PC-3 (cell line): ENCODE measurements around the gene SMC6. TPM values are rescaled to one million over a fixed set of nuclear protein-coding genes. Genes with fewer than 3 reads are reported as not detected.
A peak's percentile ranks its signal among the peaks of the same experiment; 100 is the strongest.

ENCODE experiments used
- ATAC-seq: fragments of 200-7000 bp; cut with Tn5 transposase; 2 replicates; pipeline ENCODE4 v1.9.1; 2020; ENCODE audit warnings: mild to moderate bottlenecking, moderate library complexity
- BruUV-seq: library from RNA; stranded (reverse); fragments of 400-500 nt; replicated peaks from 2 replicates; lab custom pipeline; 2021; lab: Mats Ljungman, UMichigan
- CTCF ChIA-PET: fragments of 300-600 bp; sonication (Branson Sonifier 250); formaldehyde crosslinking; loops from one replicate; lab custom pipeline; 2022; ENCODE audit warnings: antibody characterized with exemption; lab: Charles Lee
- POLR2A ChIA-PET: fragments of 300-600 bp; sonication (Branson Sonifier 250); formaldehyde crosslinking; loops from one replicate; lab custom pipeline; 2022; ENCODE audit warnings: antibody characterized with exemption; ENCODE audit not compliant: unreplicated experiment; lab: Charles Lee
- DNase-seq: peaks from one replicate; pipeline ENCODE4 v3.0.0-alpha.2; 2015
- H2AFZ ChIP-seq: fragments of 300-600 bp; sonication (generic); 2 replicates; pipeline ENCODE4 v1.6.0; 2016; ENCODE audit warnings: antibody characterized with exemption, low read length
- H3F3A ChIP-seq: fragments of 300-600 bp; sonication (generic); one replicate; pipeline ENCODE4 v1.6.0; 2017; ENCODE audit warnings: antibody characterized with exemption, low read length, control low read depth, mild to moderate bottlenecking; ENCODE audit not compliant: unreplicated experiment
- H3K27ac ChIP-seq: fragments of 300-600 bp; sonication (generic); 2 replicates; pipeline ENCODE4 v1.5.1; 2016; ENCODE audit warnings: mild to moderate bottlenecking, low read length
- H3K27me3 ChIP-seq: fragments of 300-600 bp; sonication (generic); 2 replicates; pipeline ENCODE4 v1.6.1; 2016; ENCODE audit warnings: low read length, mixed read lengths
- H3K36me3 ChIP-seq: fragments of 300-600 bp; sonication (generic); 2 replicates; pipeline ENCODE4 v1.6.1; 2016; ENCODE audit warnings: low read depth, mixed run types, low read length, mixed read lengths
- H3K4me1 ChIP-seq: fragments of 300-600 bp; sonication (generic); 2 replicates; pipeline ENCODE4 v1.5.1; 2016; ENCODE audit warnings: low read length; ENCODE audit not compliant: insufficient read depth
- H3K4me2 ChIP-seq: fragments of 300-600 bp; sonication (generic); 2 replicates; pipeline ENCODE4 v1.6.0; 2016; ENCODE audit warnings: low read length
- H3K4me3 ChIP-seq: fragments of 300-600 bp; sonication (generic); 2 replicates; pipeline ENCODE4 v1.5.1; 2016; ENCODE audit warnings: mild to moderate bottlenecking, low read length, mixed read lengths
- H3K79me2 ChIP-seq: fragments of 300-600 bp; sonication (generic); 2 replicates; pipeline ENCODE4 v1.6.1; 2017; ENCODE audit warnings: low read length, mixed read lengths
- H3K9ac ChIP-seq: fragments of 300-600 bp; sonication (generic); 2 replicates; pipeline ENCODE4 v1.6.0; 2016; ENCODE audit warnings: mild to moderate bottlenecking, low read length
- H3K9me2 ChIP-seq: fragments of 300-600 bp; sonication (generic); replicated peaks from 2 replicates; pipeline ENCODE4 v1.6.1; 2016; ENCODE audit warnings: mixed run types, low read length, mixed read lengths
- H3K9me3 ChIP-seq: fragments of 300-600 bp; sonication (generic); 2 replicates; pipeline ENCODE4 v1.6.1; 2016; ENCODE audit warnings: low read length, mixed read lengths
- H4K20me1 ChIP-seq: fragments of 300-600 bp; sonication (generic); 2 replicates; pipeline ENCODE4 v1.6.1; 2016; ENCODE audit warnings: low read length, mixed read lengths
- CTCF ChIP-seq: fragments of 300-600 bp; sonication (generic); conservative IDR thresholded peaks from 2 replicates; pipeline ENCODE4 v1.5.1; 2017; ENCODE audit warnings: antibody characterized with exemption, low read depth, mild to moderate bottlenecking, low read length
- EZH2 ChIP-seq: fragments of 300-600 bp; sonication (generic); IDR thresholded peaks from one replicate; pipeline ENCODE4 v1.6.1; 2017; ENCODE audit warnings: antibody characterized with exemption, mild to moderate bottlenecking, low read length; ENCODE audit not compliant: unreplicated experiment
- EZH2phosphoT487 ChIP-seq: fragments of 300-600 bp; sonication (generic); IDR thresholded peaks from 2 replicates; pipeline ENCODE4 v1.6.1; 2018; ENCODE audit warnings: mild to moderate bottlenecking, antibody characterized with exemption, low read length, borderline replicate concordance
- intact Hi-C: fragments of 100-400 bp; cut with micrococcal nuclease; formaldehyde crosslinking; loops from 2 replicates; pipeline ENCODE4 v1.9.0; 2023
- total RNA-seq: library from RNA; depleted of rRNA; stranded (reverse); fragments of >200 nt; gene quantifications from 2 replicates; pipeline ENCODE4 v1.2.3, GENCODE V29; 2014

The SMC6 gene
- total RNA-seq, 1 experiment from 2014 or later, result 15.6 TPM

DNA sequence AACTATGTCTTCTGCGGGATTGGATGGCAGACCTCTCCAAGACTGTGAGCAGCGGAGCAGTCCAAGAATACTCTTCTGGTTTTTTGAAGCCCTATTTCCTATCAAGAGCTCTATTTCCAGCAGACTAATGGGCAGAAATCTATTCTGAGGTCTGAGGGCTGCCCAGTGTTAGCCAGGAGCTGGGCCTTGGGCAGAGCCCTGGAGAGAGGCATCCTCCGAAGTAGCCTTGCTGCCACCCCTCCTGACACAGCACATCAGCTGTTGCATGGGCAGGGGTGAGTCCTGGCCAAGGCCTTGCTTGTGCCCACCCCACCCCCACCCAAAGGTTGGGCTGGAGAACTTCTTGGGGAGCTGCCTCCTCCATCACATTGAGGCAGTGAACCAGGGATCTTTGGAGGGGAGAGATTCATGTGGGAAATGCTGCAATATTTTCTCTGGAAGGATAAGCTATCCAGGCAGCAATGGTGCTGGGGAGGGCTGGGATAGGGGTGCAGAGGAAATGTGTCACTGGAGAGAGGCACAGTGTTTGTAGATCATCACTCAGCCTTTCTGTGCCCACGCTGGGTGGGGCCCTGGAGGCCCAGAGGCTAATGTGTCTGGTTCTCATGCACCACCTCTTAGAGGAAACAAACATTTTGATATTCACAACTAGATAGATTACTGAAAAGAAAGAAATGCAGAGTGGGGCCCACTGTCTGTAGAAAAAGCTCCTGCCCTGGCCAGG, 108.5 kb downstream of the SMC6 start:
- H3K27me3 ChIP-seq, result no peaks in the 10 kb centered on the region
- H3K9ac ChIP-seq, result no peak overlapping the region
- H3K4me3 ChIP-seq, result no peak overlapping the region
- BruUV-seq, result no TSS peak
- intact Hi-C loops, result no loop called here
- no peaks in the 10 kb centered on the region for H3K36me3 ChIP-seq
- no peak for DNase-seq
- H3K79me2 ChIP-seq, result no peaks in the 10 kb centered on the region
- TF ChIP-seq EZH2phosphoT487 (no peak), CTCF (no peak), EZH2 (no peak)
- no peaks in the 10 kb centered on the region for H3K9me3 ChIP-seq
- H2AFZ ChIP-seq, result no peak overlapping the region
- H3K27ac ChIP-seq, result no peak overlapping the region
- H3K9me2 ChIP-seq, result no peaks in the 10 kb centered on the region
- H3K4me2 ChIP-seq, result no peak overlapping the region
- peaks cover 18% of the 10 kb centered on the region for H3K4me1 ChIP-seq
- ATAC-seq, result no peak
- CTCF ChIA-PET, result interaction anchor here (0.7 to 2.9 kb wide), 2 partner anchors 10 to 26 kb away, joined by 3 to 43 read pairs; no protein-coding TSS in a partner anchor
- H3F3A ChIP-seq, result no peaks in the 10 kb centered on the region
- POLR2A ChIA-PET, result no interaction called here
- no peaks in the 10 kb centered on the region for H4K20me1 ChIP-seq

DNA sequence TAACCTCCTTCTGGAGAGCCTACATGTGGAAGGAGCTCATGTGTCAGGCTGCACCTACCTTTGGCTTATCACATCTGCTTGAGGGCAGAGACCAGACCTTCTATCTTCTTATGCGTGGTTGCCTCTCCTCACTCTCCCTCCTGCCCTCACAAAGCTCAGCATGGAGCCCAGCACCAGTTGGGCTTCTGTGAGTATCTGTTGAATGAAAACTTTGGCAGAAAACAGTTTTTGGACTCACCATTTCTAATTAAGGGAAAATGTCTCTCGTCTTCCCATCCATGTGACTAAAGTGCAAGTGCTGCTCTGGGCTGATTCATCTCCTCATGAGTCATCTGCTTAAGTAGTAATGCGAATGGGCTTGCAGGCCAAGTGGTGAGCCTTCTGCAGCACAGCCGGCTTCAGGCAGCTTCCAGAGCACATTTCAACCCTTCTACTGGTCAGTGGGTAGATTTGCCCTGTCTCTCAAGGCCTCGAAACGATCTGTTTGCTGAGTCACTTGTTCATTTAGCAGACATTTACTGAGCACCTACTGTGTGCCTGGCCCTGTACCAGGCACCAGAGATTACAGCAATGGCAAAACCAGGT, 110.5 kb downstream of the SMC6 start:
- Histone ChIP-seq H3K4me2 (peak overlapping the region; percentile 40), H3K27ac (peak overlapping the region; percentile 48), H3K79me2 (no peaks in the 10 kb centered on the region), H3F3A (no peaks in the 10 kb centered on the region), H4K20me1 (no peaks in the 10 kb centered on the region), H2AFZ (peak overlapping the region; percentile 86), H3K4me3 (no peak overlapping the region), H3K9ac (no peak overlapping the region; the same call in 1 of the 2 replicates), H3K9me2 (no peaks in the 10 kb centered on the region), H3K9me3 (no peaks in the 10 kb centered on the region), H3K27me3 (no peaks in the 10 kb centered on the region), H3K4me1 (peaks cover 18% of the 10 kb centered on the region), H3K36me3 (no peaks in the 10 kb centered on the region)
- DNase-seq (peak; percentile 87), ATAC-seq (peak; percentile 94)
- POLR2A ChIA-PET, result no interaction called here
- CTCF ChIA-PET, result no interaction called here
- no TSS peak for BruUV-seq
- TF ChIP-seq EZH2phosphoT487 (no peak), EZH2 (no peak), CTCF (no peak)
- intact Hi-C loops, result no loop called here

DNA sequence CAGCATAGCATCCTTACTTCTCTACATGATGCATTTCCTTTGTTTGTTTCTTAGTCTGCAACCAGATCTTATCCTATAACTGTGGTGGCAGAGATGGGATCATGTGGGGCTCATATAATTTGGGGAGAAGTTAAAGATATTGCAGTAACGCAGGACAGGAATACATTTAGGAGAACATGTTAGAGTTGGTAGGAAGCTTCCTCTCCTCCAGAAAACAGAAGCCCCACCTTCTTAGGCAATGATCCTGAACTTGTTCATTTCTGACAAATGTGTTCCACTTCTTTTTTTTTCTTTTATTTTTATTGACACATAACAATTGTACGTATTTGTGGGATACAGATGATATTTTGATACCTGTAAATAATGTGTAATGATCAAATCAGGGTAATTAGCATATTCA, 113.2 kb downstream of the SMC6 start:
- H3K9ac ChIP-seq, result no peak overlapping the region
- no peaks in the 10 kb centered on the region for H4K20me1 ChIP-seq
- no peaks in the 10 kb centered on the region for H3K36me3 ChIP-seq
- DNase-seq (no peak), ATAC-seq (no peak)
- H3K9me3 ChIP-seq, result no peaks in the 10 kb centered on the region
- H3K27me3 ChIP-seq, result no peaks in the 10 kb centered on the region
- no peaks in the 10 kb centered on the region for H3K9me2 ChIP-seq
- TF ChIP-seq EZH2phosphoT487 (no peak), EZH2 (no peak), CTCF (no peak)
- ChIA-PET POLR2A (no interaction called here), CTCF (no interaction called here)
- no peaks in the 10 kb centered on the region for H3F3A ChIP-seq
- H2AFZ ChIP-seq, result no peak overlapping the region
- no peak overlapping the region for H3K27ac ChIP-seq
- no peaks in the 10 kb centered on the region for H3K79me2 ChIP-seq
- no peak overlapping the region for H3K4me3 ChIP-seq
- BruUV-seq, result no TSS peak
- peaks cover 12% of the 10 kb centered on the region for H3K4me1 ChIP-seq
- intact Hi-C loops, result no loop called here
- no peak overlapping the region for H3K4me2 ChIP-seq
